Panc1 (cell line): ENCODE results near the gene GREM1. TPM values are rescaled to one million over a fixed set of nuclear protein-coding genes. Genes with fewer than 3 reads are reported as not detected.

ENCODE experiments used
- ATAC-seq: fragments of 200-7000 bp; cut with Tn5 transposase; 2 replicates; pipeline ENCODE4 v1.9.1; 2020; ENCODE audit warnings: mild to moderate bottlenecking, moderate library complexity
- BruUV-seq: library from RNA; stranded (reverse); fragments of 400-500 nt; replicated peaks from 2 replicates; lab custom pipeline; 2021; lab: Mats Ljungman, UMichigan
- CTCF ChIA-PET: fragments of 300-600 bp; sonication (Branson Sonifier 250); formaldehyde crosslinking; loops from one replicate; lab custom pipeline; 2022; ENCODE audit warnings: antibody characterized with exemption; lab: Charles Lee
- POLR2A ChIA-PET: fragments of 300-600 bp; sonication (Branson Sonifier 250); formaldehyde crosslinking; loops from one replicate; lab custom pipeline; 2022; ENCODE audit warnings: antibody characterized with exemption; lab: Charles Lee
- DNase-seq: peaks from one replicate; pipeline ENCODE4 v3.0.0-alpha.2; 2010; ENCODE audit warnings: low read depth, low spot score
- H3K27ac ChIP-seq: 2 replicates; pipeline ENCODE4 v1.5.1; 2011; ENCODE audit warnings: mild to moderate bottlenecking, low read length, inconsistent platforms
- H3K27me3 ChIP-seq: fragments of 200-500 bp; sonication (Bioruptor generic); 2 replicates; pipeline ENCODE4 v1.6.0; 2014; ENCODE audit warnings: low read length, inconsistent platforms; ENCODE audit not compliant: control insufficient read depth, insufficient read depth
- H3K36me3 ChIP-seq: fragments of 200-500 bp; sonication (Bioruptor generic); 2 replicates; pipeline ENCODE4 v1.5.1; 2014; ENCODE audit warnings: inconsistent platforms, mild to moderate bottlenecking, low read length, moderate library complexity; ENCODE audit not compliant: control insufficient read depth, insufficient read depth
- H3K4me1 ChIP-seq: 2 replicates; pipeline ENCODE4 v1.5.1; 2011; ENCODE audit warnings: inconsistent platforms, mild to moderate bottlenecking, low read length, moderate library complexity; ENCODE audit not compliant: control insufficient read depth, insufficient read depth
- H3K4me3 ChIP-seq, 2 experiments: 2 replicates each; pipeline ENCODE4 v1.5.1; 2011 to 2012; ENCODE audit warnings: low read depth in 2 of 2, low read length in 2 of 2, mild to moderate bottlenecking in 2 of 2, inconsistent platforms in 1 of 2, moderate library complexity in 1 of 2
- H3K9me3 ChIP-seq: fragments of 200-500 bp; sonication (Bioruptor generic); 2 replicates; pipeline ENCODE4 v1.5.1; 2014; ENCODE audit warnings: low read depth, mild to moderate bottlenecking, inconsistent platforms, low read length, moderate library complexity; ENCODE audit not compliant: control insufficient read depth, insufficient read depth
- POLR2AphosphoS5 ChIP-seq: IDR thresholded peaks from 2 replicates; pipeline ENCODE4 v1.6.1; 2012; ENCODE audit warnings: mild to moderate bottlenecking, low read depth, low read length, moderate library complexity
- SIN3A ChIP-seq: IDR thresholded peaks from 2 replicates; pipeline ENCODE4 v1.6.1; 2012; ENCODE audit warnings: low read depth, mild to moderate bottlenecking, low read length, moderate library complexity, borderline replicate concordance; ENCODE audit not compliant: insufficient read depth
- TCF7L2 ChIP-seq: IDR thresholded peaks from 2 replicates; pipeline ENCODE4 v1.6.1; 2011; ENCODE audit warnings: mild to moderate bottlenecking, low read depth, low read length, inconsistent platforms
- in situ Hi-C: cut with HindIII; loops from 2 replicates; pipeline ENCODE4 v1.10.0; 2016; ENCODE audit warnings: low sequenced_read_pairs, low pct_unique_long_range_greater_than_20kb
- intact Hi-C: fragments of 100-400 bp; cut with micrococcal nuclease; formaldehyde crosslinking; loops from one replicate; pipeline ENCODE4 v1.10.0; 2022; ENCODE audit not compliant: unreplicated experiment
- total RNA-seq: library from RNA; stranded (reverse); gene quantifications from one replicate; pipeline ENCODE4 v1.2.1, GENCODE V29; 2021; ENCODE audit not compliant: unreplicated experiment
- TF ChIP-seq, protein P1 (sequence below), 2 experiments: IDR thresholded peaks; 2 replicates each; pipeline ENCODE4 v1.6.1; 2011 to 2012; ENCODE audit warnings: low read depth in 2 of 2, control low read depth in 1 of 2, low read length in 1 of 2, mild to moderate bottlenecking in 1 of 2, moderate library complexity in 1 of 2; ENCODE audit not compliant: insufficient read depth in 1 of 2
- TF ChIP-seq, protein P2 (sequence below): fragments of 450-650 bp; IDR thresholded peaks from 2 replicates; pipeline ENCODE4 v1.5.1; 2017; ENCODE audit warnings: mild to moderate bottlenecking

GREM1 gene
- total RNA-seq, 1 experiment from 2014 or later, result 0.41 TPM

DNA sequence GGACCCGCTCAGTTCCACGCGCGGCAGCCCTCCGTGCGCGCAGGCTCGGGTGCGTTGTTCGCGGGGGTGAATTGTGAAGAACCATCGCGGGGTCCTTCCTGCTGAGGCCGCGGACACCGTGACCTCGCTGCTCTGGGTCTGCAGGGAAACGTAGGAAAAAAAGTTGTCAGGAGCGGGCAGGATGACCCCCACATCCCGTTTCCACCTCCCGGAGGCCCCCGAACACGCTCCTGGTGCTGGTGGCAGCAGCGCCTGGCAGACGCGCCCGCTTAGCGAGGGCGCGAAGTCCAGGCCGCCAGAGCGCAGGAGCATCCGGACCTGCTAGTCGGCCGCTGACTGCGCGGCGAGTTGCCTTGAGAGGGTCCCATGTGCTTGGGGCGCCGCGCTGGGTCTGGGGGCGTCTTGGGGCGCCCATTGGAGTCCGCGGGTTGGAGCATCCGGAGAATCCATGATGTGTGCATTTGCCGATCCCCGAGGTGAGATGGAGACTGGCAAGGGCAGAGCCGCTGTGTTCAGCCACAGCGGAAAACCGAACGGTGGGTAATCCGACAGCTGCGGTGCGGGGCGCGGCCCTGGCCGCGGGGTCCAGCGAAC is 520 bp downstream of the GREM1 start:
- Histone ChIP-seq H3K9me3 (no peaks in the 10 kb centered on the region), H3K27ac (no peak overlapping the region), H3K4me1 (no peaks in the 10 kb centered on the region), H3K36me3 (no peaks in the 10 kb centered on the region), H3K4me3 (peak overlapping the region; percentile 36 to 38), H3K27me3 (peaks cover 41% of the 10 kb centered on the region)
- ChIA-PET CTCF (no interaction called here), POLR2A (no interaction called here)
- TF ChIP-seq, protein P1, sequence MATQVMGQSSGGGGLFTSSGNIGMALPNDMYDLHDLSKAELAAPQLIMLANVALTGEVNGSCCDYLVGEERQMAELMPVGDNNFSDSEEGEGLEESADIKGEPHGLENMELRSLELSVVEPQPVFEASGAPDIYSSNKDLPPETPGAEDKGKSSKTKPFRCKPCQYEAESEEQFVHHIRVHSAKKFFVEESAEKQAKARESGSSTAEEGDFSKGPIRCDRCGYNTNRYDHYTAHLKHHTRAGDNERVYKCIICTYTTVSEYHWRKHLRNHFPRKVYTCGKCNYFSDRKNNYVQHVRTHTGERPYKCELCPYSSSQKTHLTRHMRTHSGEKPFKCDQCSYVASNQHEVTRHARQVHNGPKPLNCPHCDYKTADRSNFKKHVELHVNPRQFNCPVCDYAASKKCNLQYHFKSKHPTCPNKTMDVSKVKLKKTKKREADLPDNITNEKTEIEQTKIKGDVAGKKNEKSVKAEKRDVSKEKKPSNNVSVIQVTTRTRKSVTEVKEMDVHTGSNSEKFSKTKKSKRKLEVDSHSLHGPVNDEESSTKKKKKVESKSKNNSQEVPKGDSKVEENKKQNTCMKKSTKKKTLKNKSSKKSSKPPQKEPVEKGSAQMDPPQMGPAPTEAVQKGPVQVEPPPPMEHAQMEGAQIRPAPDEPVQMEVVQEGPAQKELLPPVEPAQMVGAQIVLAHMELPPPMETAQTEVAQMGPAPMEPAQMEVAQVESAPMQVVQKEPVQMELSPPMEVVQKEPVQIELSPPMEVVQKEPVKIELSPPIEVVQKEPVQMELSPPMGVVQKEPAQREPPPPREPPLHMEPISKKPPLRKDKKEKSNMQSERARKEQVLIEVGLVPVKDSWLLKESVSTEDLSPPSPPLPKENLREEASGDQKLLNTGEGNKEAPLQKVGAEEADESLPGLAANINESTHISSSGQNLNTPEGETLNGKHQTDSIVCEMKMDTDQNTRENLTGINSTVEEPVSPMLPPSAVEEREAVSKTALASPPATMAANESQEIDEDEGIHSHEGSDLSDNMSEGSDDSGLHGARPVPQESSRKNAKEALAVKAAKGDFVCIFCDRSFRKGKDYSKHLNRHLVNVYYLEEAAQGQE (IDR thresholded peaks at IDR 0.05; ENCODE audit: insufficient read depth in 1 of 2, low read depth in 2 of 2, low read length in 1 of 2), result no peak
- TF ChIP-seq TCF7L2, result no peak
- BruUV-seq, result no TSS peak
- intact Hi-C loops, result no loop called here
- no peak for DNase-seq
- ATAC-seq, result peak; percentile 44; the same call in 1 of the 2 replicates
- in situ Hi-C loops, result no loop called here

DNA sequence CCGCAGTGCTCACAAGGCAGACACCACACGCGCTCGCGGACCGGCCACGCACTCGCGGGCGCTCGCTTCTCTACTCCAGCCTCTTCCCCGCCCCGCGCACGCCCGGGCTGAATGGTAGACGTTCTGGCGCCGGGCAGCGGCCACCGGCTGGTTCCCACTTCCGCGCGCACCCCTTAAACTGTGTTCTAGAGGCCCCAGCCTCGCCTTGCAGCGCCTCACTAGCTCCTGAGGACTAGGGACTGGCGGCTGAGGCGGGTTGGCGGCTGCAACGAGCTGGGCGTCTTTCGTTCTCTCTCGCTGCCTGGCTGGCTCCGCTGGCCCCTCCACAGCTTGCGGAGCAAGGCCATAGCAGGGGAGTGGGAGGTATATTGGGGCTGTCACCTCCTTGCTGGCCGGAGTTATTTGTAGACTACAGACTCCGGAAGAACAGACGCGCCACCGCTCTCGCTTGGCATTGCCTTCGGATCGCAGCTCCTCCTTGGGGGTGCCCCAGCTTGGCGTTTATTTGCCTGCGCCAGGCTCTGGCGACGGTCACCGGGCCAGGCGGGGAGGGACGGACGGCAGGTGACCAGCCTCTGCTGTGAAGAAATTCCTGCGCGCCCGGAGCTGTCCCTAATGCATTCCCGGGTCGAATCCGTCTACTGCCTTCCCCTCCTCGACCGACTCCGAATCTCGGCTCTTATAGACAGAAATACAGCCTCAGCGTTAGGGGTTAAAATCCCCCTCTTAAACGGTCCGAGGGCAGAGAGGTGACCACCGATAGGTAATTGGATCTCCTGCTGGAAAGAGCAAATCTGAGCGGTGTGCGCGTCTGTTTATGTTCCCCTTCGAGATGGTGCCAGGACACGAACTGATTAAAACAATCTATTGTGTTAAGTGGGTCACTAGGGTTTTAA is 1.3 kb downstream of the GREM1 start:
- no TSS peak for BruUV-seq
- ATAC-seq, result peak; percentile 69
- DNase-seq, result no peak

More for the DNA sequence above, 1.3 kb downstream of the GREM1 start:
- intact Hi-C loops (no loop called here), in situ Hi-C loops (no loop called here)
- Histone ChIP-seq H3K27ac (no peak overlapping the region), H3K4me3 (peak overlapping the region; percentile 36 to 38), H3K27me3 (peaks cover 35% of the 10 kb centered on the region), H3K36me3 (no peaks in the 10 kb centered on the region), H3K9me3 (no peaks in the 10 kb centered on the region), H3K4me1 (no peaks in the 10 kb centered on the region)
- TF ChIP-seq SIN3A (no peak), TCF7L2 (no peak), POLR2AphosphoS5 (no peak)
- TF ChIP-seq, protein P1 (IDR thresholded peaks at IDR 0.05; ENCODE audit: insufficient read depth in 1 of 2, low read depth in 2 of 2, low read length in 1 of 2), result no peak
- TF ChIP-seq, protein P2, sequence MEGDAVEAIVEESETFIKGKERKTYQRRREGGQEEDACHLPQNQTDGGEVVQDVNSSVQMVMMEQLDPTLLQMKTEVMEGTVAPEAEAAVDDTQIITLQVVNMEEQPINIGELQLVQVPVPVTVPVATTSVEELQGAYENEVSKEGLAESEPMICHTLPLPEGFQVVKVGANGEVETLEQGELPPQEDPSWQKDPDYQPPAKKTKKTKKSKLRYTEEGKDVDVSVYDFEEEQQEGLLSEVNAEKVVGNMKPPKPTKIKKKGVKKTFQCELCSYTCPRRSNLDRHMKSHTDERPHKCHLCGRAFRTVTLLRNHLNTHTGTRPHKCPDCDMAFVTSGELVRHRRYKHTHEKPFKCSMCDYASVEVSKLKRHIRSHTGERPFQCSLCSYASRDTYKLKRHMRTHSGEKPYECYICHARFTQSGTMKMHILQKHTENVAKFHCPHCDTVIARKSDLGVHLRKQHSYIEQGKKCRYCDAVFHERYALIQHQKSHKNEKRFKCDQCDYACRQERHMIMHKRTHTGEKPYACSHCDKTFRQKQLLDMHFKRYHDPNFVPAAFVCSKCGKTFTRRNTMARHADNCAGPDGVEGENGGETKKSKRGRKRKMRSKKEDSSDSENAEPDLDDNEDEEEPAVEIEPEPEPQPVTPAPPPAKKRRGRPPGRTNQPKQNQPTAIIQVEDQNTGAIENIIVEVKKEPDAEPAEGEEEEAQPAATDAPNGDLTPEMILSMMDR, result no peak
- POLR2A ChIA-PET, result no interaction called here
- CTCF ChIA-PET, result no interaction called here
